IPS-18a (cell line): ENCODE results near the gene LEMD1.

Experiments used
- H3K27ac ChIP-seq: one replicate; pipeline ENCODE4 v1.5.1; 2013; ENCODE audit warnings: low read length
- H3K27me3 ChIP-seq: one replicate; pipeline ENCODE4 v1.6.1; 2013; ENCODE audit warnings: mild to moderate bottlenecking, low read length; ENCODE audit not compliant: control insufficient read depth, insufficient read depth
- H3K36me3 ChIP-seq: one replicate; pipeline ENCODE4 v1.6.1; 2013; ENCODE audit warnings: low read depth, low read length; ENCODE audit not compliant: control insufficient read depth
- H3K4me1 ChIP-seq: one replicate; pipeline ENCODE4 v1.6.1; 2013; ENCODE audit warnings: low read depth, low read length; ENCODE audit not compliant: control insufficient read depth
- H3K4me3 ChIP-seq: one replicate; pipeline ENCODE4 v1.5.1; 2013; ENCODE audit warnings: low read length
- H3K9ac ChIP-seq: one replicate; pipeline ENCODE4 v1.6.1; 2013; ENCODE audit warnings: mild to moderate bottlenecking, low read length, moderate library complexity
- H3K9me3 ChIP-seq: one replicate; pipeline ENCODE4 v1.6.1; 2013; ENCODE audit warnings: low read depth, low read length; ENCODE audit not compliant: control insufficient read depth

Gene LEMD1

DNA sequence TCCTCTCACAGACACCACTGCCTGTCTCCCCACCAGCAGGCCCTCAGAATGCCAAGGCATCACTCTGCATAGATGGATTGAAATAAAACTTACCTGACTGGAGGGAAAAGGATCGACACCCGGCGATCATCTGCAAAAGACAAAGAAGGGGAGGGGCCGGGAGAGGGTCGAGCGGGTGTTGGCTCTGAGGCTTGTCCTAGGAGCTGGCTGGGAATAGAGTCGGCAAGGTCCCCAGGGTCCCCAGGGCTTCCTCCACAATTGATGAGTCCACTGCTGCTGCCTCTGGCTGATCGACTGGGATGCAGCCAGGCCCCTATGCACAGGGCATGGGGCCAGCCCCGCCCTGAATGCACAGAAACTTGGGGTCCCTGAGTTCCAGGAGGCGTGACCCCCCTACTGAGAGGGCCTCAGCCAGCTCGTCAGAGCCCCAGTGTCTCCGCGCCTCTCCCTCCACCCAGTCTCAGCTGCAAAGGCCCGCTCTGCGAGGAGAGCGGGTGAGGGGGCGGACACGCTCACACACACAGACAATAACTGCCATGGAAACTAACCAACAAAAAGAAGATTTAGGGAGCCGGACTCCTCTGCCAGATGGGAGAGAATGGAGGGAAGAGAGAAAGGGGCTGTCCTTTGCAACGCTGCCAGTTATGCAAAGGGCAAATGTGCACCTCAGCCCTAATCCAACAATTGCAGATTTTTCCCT lies 65.3 kb downstream of the LEMD1 start, which contains the start of gene KLHDC8A:
Gene KLHDC8A, minus strand, starts transcription at position 483 of the 700 bp plus-strand sequence. CDS start 13,318 bp downstream, outside the sequence.
- peak within 1 kb of the TSS; percentile 5 for H3K9ac ChIP-seq
- no peak within 1 kb of the TSS for H3K27ac ChIP-seq
- H3K9me3 ChIP-seq = no peaks in the 10 kb centered on the region
- no peaks in the 10 kb centered on the region for H3K27me3 ChIP-seq
- no peak within 1 kb of the TSS for H3K4me3 ChIP-seq
- peaks cover 34% of the 10 kb centered on the region for H3K4me1 ChIP-seq
- no peaks in the 10 kb centered on the region for H3K36me3 ChIP-seq

DNA sequence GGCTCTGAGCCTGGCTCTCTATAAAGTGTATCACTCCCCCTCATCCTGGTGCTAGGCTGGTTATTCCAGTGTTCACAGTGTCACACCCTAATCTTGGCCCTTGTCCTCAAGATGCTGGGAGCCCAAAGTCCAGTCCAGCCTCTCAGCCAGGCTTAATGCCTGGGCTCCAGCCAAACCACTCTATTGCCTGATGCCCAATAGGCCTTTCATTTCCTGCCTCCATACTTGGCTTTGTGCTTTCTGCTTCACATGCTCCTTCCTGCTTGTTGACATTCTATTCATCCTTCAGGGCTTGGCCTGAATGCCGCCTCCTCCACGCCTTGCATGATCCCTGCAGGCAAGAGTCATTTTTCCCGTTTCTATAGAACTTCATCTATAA lies 66.8 kb downstream of the LEMD1 start:
- Histone ChIP-seq H3K4me3 (no peak overlapping the region), H3K4me1 (peaks cover 45% of the 10 kb centered on the region), H3K9ac (no peak overlapping the region), H3K9me3 (no peaks in the 10 kb centered on the region), H3K36me3 (no peaks in the 10 kb centered on the region), H3K27ac (no peak overlapping the region), H3K27me3 (no peaks in the 10 kb centered on the region)

GRCh38 chr1:205354259-205355074 lies 67.4 kb downstream of the LEMD1 start:
- Histone ChIP-seq H3K9me3 (no peaks in the 10 kb centered on the region), H3K4me1 (peaks cover 51% of the 10 kb centered on the region)

DNA sequence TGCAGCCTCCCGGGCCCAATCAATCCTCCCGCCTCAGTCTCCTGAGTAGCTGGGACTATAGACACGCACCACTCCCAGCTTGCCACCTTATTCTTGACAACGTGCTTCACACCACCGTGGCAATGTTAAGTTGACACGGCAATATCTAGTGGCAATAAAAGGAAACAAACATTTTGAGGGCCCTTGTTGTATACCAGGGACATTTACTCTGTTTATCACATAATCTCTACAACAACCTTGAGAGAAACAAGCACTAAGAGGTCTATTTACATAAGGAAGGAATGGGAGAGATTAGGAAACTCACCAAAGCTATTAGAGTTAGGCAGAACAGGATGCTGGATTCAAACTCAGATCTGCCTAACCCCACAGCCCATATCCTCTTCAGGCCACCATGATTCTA lies 68.2 kb downstream of the LEMD1 start:
- H3K27me3 ChIP-seq = no peaks in the 10 kb centered on the region
- no peak overlapping the region for H3K4me3 ChIP-seq
- no peak overlapping the region for H3K9ac ChIP-seq
- peaks cover 50% of the 10 kb centered on the region for H3K4me1 ChIP-seq
- no peaks in the 10 kb centered on the region for H3K36me3 ChIP-seq
- no peaks in the 10 kb centered on the region for H3K9me3 ChIP-seq
- H3K27ac ChIP-seq = no peak overlapping the region

More at GRCh38 chr1:205354259-205355074, 67.4 kb downstream of the LEMD1 start:
- no peak overlapping the region for H3K4me3 ChIP-seq
- no peaks in the 10 kb centered on the region for H3K36me3 ChIP-seq
- H3K27ac ChIP-seq = no peak overlapping the region
- no peaks in the 10 kb centered on the region for H3K27me3 ChIP-seq
- H3K9ac ChIP-seq = no peak overlapping the region

- Histone ChIP-seq H3K27ac (no peak overlapping the region), H3K36me3 (no peaks in the 10 kb centered on the region), H3K4me3 (no peak overlapping the region), H3K9ac (no peak overlapping the region), H3K9me3 (no peaks in the 10 kb centered on the region), H3K4me1 (peaks cover 52% of the 10 kb centered on the region), H3K27me3 (no peaks in the 10 kb centered on the region)
These were observed 68.7 kb downstream of the LEMD1 start for GRCh38 chr1:205353191-205353590.

DNA sequence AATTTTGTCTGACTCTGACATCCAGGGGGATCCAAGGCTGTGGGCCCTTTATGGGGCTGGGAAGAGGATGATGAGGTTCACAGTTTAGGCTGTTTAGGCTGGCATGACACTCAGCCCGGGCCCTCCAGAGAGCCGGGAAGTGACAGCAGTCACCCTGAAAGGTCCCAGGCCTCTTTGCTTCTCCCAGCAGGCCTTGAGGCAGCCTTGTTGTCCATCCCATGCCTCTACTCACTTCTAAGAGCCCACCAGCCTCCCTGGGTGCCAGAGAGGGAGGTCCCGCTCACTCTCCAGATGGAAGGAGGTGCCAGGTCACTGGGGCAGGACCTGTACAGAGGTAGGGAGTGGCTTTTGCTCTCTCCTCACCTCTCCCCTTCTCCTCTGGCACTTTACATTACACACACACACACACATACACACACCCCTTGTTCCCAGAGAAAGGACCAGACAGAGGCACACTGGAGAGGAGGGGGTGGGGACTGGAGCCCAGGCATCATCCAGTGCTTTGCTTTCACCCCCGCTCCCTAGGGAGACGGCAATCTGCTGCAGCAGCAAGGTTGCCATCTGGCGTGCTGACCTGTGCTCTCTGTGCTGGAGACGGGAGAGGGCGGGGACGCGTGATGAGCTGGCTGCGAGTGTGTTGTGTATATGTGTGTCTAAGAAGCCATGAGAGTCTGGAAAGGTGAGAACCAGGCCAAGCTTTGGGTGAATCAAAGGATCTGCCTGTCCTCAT lies 69.7 kb downstream of the LEMD1 start:
- H3K4me1 ChIP-seq = peaks cover 49% of the 10 kb centered on the region
- H3K27me3 ChIP-seq = no peaks in the 10 kb centered on the region
- no peaks in the 10 kb centered on the region for H3K9me3 ChIP-seq
- no peak overlapping the region for H3K27ac ChIP-seq
- H3K4me3 ChIP-seq = no peak overlapping the region
- H3K36me3 ChIP-seq = no peaks in the 10 kb centered on the region
- no peak overlapping the region for H3K9ac ChIP-seq

DNA sequence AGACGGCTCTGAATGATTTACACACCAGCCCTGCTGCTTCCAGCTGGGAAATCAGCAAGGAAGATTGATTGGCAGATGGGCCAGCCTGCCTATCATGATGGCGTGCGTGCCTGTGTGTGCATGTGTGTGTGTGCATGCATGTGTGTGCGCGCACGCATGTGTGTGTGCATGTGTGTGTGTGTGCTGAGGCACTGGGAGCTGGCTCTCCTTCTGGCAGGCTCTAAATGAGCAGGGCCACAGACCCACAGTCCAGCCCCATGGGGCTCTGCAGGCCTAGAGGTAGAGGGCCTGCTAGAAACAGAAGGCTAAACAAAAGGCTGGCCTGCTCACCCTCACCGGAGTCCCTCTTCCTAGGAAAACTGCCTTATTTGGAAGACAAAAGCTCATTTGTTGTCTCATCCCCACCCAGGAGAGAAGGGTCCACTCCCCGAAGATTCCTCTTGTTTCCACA lies 71.1 kb downstream of the LEMD1 start:
- peaks cover 13% of the 10 kb centered on the region for H3K27me3 ChIP-seq
- H3K27ac ChIP-seq = peak overlapping the region; percentile 61
- H3K9ac ChIP-seq = peak overlapping the region; percentile 38
- peaks cover 34% of the 10 kb centered on the region for H3K4me1 ChIP-seq
- no peak overlapping the region for H3K4me3 ChIP-seq
- H3K9me3 ChIP-seq = no peaks in the 10 kb centered on the region
- H3K36me3 ChIP-seq = no peaks in the 10 kb centered on the region

- Histone ChIP-seq H3K9me3 (no peaks in the 10 kb centered on the region), H3K9ac (peak overlapping the region; percentile 38), H3K27ac (no peak overlapping the region), H3K4me1 (peaks cover 34% of the 10 kb centered on the region), H3K36me3 (no peaks in the 10 kb centered on the region), H3K4me3 (no peak overlapping the region), H3K27me3 (peaks cover 19% of the 10 kb centered on the region)
These were observed 71.7 kb downstream of the LEMD1 start for GRCh38 chr1:205350124-205350523.

GRCh38 chr1:205348554-205349487 lies 73.0 kb downstream of the LEMD1 start:
- peaks cover 31% of the 10 kb centered on the region for H3K27me3 ChIP-seq
- H3K4me3 ChIP-seq = no peak overlapping the region
- H3K4me1 ChIP-seq = peaks cover 34% of the 10 kb centered on the region
- no peaks in the 10 kb centered on the region for H3K36me3 ChIP-seq
- H3K27ac ChIP-seq = no peak overlapping the region
- H3K9ac ChIP-seq = no peak overlapping the region
- no peaks in the 10 kb centered on the region for H3K9me3 ChIP-seq

DNA sequence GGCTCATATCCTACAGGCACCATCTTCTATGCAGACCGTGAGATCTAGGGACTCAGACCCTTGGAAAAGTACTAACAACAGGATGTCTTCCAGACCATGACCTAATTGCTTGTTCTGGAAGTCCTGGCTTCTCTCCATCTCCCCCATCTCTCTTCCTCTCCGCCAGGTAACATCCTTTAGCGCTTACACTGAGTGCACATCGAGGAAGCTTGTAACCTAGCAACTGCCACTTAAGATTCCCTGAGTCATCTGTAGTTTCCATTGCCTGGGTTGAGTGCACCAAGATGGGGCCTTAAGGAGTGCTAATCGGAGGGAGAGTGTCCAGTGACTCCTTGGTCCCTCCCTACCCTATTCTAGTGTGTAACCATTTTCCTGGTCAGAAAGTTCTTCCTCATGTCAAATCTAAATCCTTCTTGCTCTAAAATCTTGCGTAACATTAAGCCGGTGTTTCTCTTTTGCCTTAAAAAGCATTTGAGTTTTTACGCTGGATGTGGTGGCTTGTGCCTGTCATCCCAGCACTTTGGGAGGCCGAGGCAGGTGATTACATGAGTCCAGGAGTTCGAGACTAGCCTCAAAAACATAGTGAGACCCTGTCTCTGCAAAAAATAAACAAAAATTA lies 74.8 kb downstream of the LEMD1 start:
- Histone ChIP-seq H3K9me3 (no peaks in the 10 kb centered on the region), H3K27me3 (peaks cover 49% of the 10 kb centered on the region), H3K4me3 (no peak overlapping the region), H3K9ac (no peak overlapping the region), H3K36me3 (no peaks in the 10 kb centered on the region), H3K4me1 (peaks cover 28% of the 10 kb centered on the region), H3K27ac (no peak overlapping the region)
